Left lung (tissue), 10 donors: ENCODE data around the gene RAB6A. TPM values are rescaled to one million over a fixed set of nuclear protein-coding genes. Genes with fewer than 3 reads are reported as not detected.

Experiments used
- ATAC-seq: fragments of 200-7000 bp; cut with Tn5 transposase; one replicate; pipeline ENCODE4 v1.9.1; 2020; ENCODE audit warnings: moderate library complexity
- DNase-seq, 4 donors: peaks; one replicate each; pipeline ENCODE4 v3.0.0-alpha.2; 2013 to 2020
- H3K27ac ChIP-seq, 2 donors: fragments of 200-600 bp; sonication (generic) in 1 of 2; one replicate each; pipeline versions ENCODE4 v1.5.0 to v1.8.0; 2020 to 2021
- H3K27me3 ChIP-seq, 2 donors: fragments of 200-600 bp; sonication (generic) in 1 of 2; one replicate each; pipeline versions ENCODE4 v1.5.0 to v1.8.0; 2020 to 2021
- H3K36me3 ChIP-seq, 2 donors: fragments of 200-600 bp; sonication (generic) in 1 of 2; one replicate each; pipeline versions ENCODE4 v1.5.0 to v1.8.0; 2020 to 2021
- H3K4me1 ChIP-seq, 2 donors: fragments of 200-600 bp; one replicate each; pipeline ENCODE4 v1.8.0; 2021
- H3K4me3 ChIP-seq, 2 donors: fragments of 200-600 bp; sonication (generic) in 1 of 2; one replicate each; pipeline versions ENCODE4 v1.5.0 to v1.8.0; 2020 to 2021; ENCODE audit warnings: mild to moderate bottlenecking in 1 of 2
- H3K9me3 ChIP-seq, 2 donors: fragments of 200-600 bp; sonication (generic) in 1 of 2; one replicate each; pipeline versions ENCODE4 v1.5.0 to v1.8.0; 2020 to 2021
- CTCF ChIP-seq, 2 donors: fragments of 200-600 bp; sonication (generic) in 1 of 2; IDR thresholded peaks; one replicate each; pipeline versions ENCODE4 v1.5.0 to v1.8.0; 2021; ENCODE audit warnings: antibody characterized with exemption in 2 of 2
- intact Hi-C, 2 donors: fragments of 100-400 bp; cut with DNase I; formaldehyde crosslinking; loops; one replicate each; pipeline versions ENCODE4 v1.11.2 to v1.14.2; 2022
- polyA plus RNA-seq, 6 donors: library from polyadenylated mRNA; unstranded; fragments of 120-200 nt; gene quantifications; one replicate each; pipeline ENCODE4 v1.2.1, GENCODE V29; 2013; ENCODE audit not compliant: insufficient read length in 6 of 6
- total RNA-seq, 2 donors: library from RNA; stranded (reverse); fragmentation: NEBNext Ultra II Directional; extraction: Animal tissue kit (Norgen Biotek cat#: 25700); gene quantifications; one replicate each; pipeline ENCODE4 v1.2.1, GENCODE V29; 2021
- donor health status: DM: no; HTN: yes; CAD: no.
- donor health status: DM: no; HTN: no; CAD: no.

RAB6A gene
- total and polyA plus RNA-seq, 8 donors, result 93.7 to 150 (median 110) TPM

DNA sequence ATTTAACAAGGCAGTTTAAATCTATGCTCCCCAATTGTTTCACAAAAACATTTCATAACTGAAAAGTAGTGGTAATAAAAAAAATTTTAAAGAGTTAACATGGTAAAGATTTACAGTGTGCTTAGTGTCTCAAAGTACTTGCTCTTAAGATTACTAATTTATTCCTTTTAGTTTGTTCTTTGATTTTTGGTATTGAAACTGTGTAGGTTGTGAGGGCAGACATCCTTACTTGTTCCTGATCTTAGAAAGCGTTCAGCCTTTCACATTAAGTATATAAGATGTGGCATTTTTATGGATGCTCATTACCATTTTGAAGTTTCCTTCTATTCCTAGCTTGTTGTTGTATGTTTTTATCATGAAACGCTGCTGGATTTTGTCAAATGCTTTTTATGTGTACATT, 32.9 kb downstream of the RAB6A start:
- no peaks in the 10 kb centered on the region for H3K9me3 ChIP-seq
- H3K4me3 ChIP-seq, result no peak overlapping the region
- H3K36me3 ChIP-seq, result peaks cover 0 to 22% of the 10 kb centered on the region in 2 donors
- ATAC-seq (no peak), DNase-seq (no peak)
- intact Hi-C loops, result no loop called here
- H3K27me3 ChIP-seq, result no peaks in the 10 kb centered on the region
- H3K4me1 ChIP-seq, result no peaks in the 10 kb centered on the region
- TF ChIP-seq CTCF (IDR thresholded peaks at IDR 0.05), result no peak
- no peak overlapping the region for H3K27ac ChIP-seq

DNA sequence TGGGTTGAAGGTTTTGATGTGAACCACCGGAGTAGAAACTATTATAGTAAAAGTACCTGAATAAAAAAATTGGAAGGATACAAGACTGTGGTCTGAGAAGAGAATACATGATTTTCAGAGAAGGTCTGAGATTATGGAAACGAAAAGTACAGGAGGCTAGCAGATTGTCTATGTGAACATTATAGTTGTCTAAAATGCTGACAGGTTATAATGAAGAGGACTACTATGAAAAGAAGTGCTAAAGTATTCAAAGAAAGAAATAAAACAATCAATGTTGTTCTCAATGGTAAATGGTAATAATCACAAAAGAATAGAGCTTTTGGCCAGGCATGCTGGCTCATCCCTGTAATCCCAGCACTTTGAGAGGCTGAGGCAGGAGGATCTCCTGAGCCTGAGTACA, 34.0 kb downstream of the RAB6A start:
- H3K36me3 ChIP-seq, result peaks cover 0 to 22% of the 10 kb centered on the region in 2 donors
- H3K27ac ChIP-seq, result no peak overlapping the region
- no peaks in the 10 kb centered on the region for H3K9me3 ChIP-seq
- no peak for TF ChIP-seq CTCF (IDR thresholded peaks at IDR 0.05)
- intact Hi-C loops, result no loop called here
- no peak overlapping the region for H3K4me3 ChIP-seq
- no peaks in the 10 kb centered on the region for H3K4me1 ChIP-seq
- ATAC-seq (no peak), DNase-seq (no peak)
- H3K27me3 ChIP-seq, result no peaks in the 10 kb centered on the region

GRCh38 chr11:73717136-73717535, 43.7 kb downstream of the RAB6A start:
- no peak for DNase-seq
- TF ChIP-seq CTCF (IDR thresholded peaks at IDR 0.05), result no peak
- ATAC-seq, result no peak
- Histone ChIP-seq H3K27ac (peak overlapping the region in 1 of 2 donors; percentile 19), H3K9me3 (no peaks in the 10 kb centered on the region), H3K36me3 (peaks cover 0 to 59% of the 10 kb centered on the region in 2 donors), H3K27me3 (no peaks in the 10 kb centered on the region), H3K4me3 (no peak overlapping the region), H3K4me1 (peaks cover 0 to 12% of the 10 kb centered on the region in 2 donors)
- intact Hi-C loops, result no loop called here

- ATAC-seq (peak; percentile 49), DNase-seq (no peak)
- Histone ChIP-seq H3K27ac (peak overlapping the region in 1 of 2 donors; percentile 19), H3K4me1 (peaks cover 0 to 12% of the 10 kb centered on the region in 2 donors), H3K36me3 (peaks cover 0 to 61% of the 10 kb centered on the region in 2 donors), H3K27me3 (no peaks in the 10 kb centered on the region), H3K4me3 (no peak overlapping the region), H3K9me3 (no peaks in the 10 kb centered on the region)
- no peak for TF ChIP-seq CTCF (IDR thresholded peaks at IDR 0.05)
- intact Hi-C loops, result no loop called here
Observed at GRCh38 chr11:73716153-73717056, 44.5 kb downstream of the RAB6A start.

DNA sequence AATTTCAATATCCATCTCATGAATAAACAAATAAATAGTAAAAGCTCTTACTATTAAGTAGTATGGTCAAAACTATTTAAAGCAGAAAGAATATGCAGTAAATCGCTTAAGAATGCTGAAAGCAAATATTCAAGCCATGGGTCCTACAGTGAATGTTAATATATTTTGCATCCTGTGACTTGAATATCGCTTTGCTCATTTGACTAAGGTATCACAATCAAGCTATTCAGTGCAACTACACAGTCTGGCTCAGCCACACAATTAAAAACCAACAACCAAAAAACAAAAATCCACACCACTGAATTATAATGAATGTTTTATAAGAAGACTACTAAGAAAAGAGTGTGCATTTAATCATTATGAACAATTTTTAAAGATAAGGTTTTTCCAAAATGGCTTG, 45.3 kb downstream of the RAB6A start:
- ATAC-seq (no peak), DNase-seq (no peak)
- no peak for TF ChIP-seq CTCF (IDR thresholded peaks at IDR 0.05)
- Histone ChIP-seq H3K27me3 (no peaks in the 10 kb centered on the region), H3K4me1 (peaks cover 0 to 12% of the 10 kb centered on the region in 2 donors), H3K4me3 (no peak overlapping the region), H3K9me3 (no peaks in the 10 kb centered on the region), H3K27ac (peak overlapping the region in 1 of 2 donors; percentile 14), H3K36me3 (peaks cover 0 to 69% of the 10 kb centered on the region in 2 donors)
- intact Hi-C loops, result no loop called here
